Measurements from ENCODE around the gene SEMA4D. TPM values are rescaled to one million over a fixed set of nuclear protein-coding genes. Genes with fewer than 3 reads are reported as not detected.
A peak's percentile ranks its signal among the peaks of the same experiment; 100 is the strongest.

SEMA4D gene
- total and polyA plus RNA-seq, 4 donors, result 30.9 to 124 (median 89.0) TPM

- no peaks in the 10 kb centered on the region for H3K27me3 ChIP-seq (ENCODE audit: control insufficient read depth, insufficient read depth, low read length)
- H3K4me3 ChIP-seq (ENCODE audit: low read depth, low read length), result no peak overlapping the region
- H3K4me1 ChIP-seq (ENCODE audit: control insufficient read depth, insufficient read depth, low read length), result no peaks in the 10 kb centered on the region
- no peak for DNase-seq (ENCODE audit: low read depth in 4 of 6, low spot score in 6 of 6)
- H3K36me3 ChIP-seq (ENCODE audit: control insufficient read depth, insufficient read depth, low read length), result peaks cover 25% of the 10 kb centered on the region
- 100% methylated on average over 2 of the region's 2 CpGs for WGBS (ENCODE audit: insufficient coverage)
- no peaks in the 10 kb centered on the region for H3K9me3 ChIP-seq (ENCODE audit: control insufficient read depth, insufficient read depth, low read length)
- H3K27ac ChIP-seq (ENCODE audit: low read depth, low read length), result no peak overlapping the region
Measured at GRCh38 chr9:89339807-89340206, 158.1 kb downstream of the SEMA4D start.

- Histone ChIP-seq H3K27ac (ENCODE audit: low read depth, low read length) (no peak overlapping the region), H3K36me3 (ENCODE audit: control insufficient read depth, insufficient read depth, low read length) (peaks cover 42% of the 10 kb centered on the region), H3K4me1 (ENCODE audit: control insufficient read depth, insufficient read depth, low read length) (no peaks in the 10 kb centered on the region), H3K9me3 (ENCODE audit: control insufficient read depth, insufficient read depth, low read length) (no peaks in the 10 kb centered on the region), H3K4me3 (ENCODE audit: low read depth, low read length) (no peak overlapping the region), H3K27me3 (ENCODE audit: control insufficient read depth, insufficient read depth, low read length) (no peaks in the 10 kb centered on the region)
- WGBS (ENCODE audit: insufficient coverage), result 94% methylated on average over 7 of the region's 7 CpGs
- DNase-seq (ENCODE audit: low read depth in 4 of 6, low spot score in 6 of 6), result no peak
Measured at GRCh38 chr9:89330513-89330912, 167.4 kb downstream of the SEMA4D start.

- H3K27me3 ChIP-seq (ENCODE audit: control insufficient read depth, insufficient read depth, low read length), result no peaks in the 10 kb centered on the region
- DNase-seq (ENCODE audit: low read depth in 4 of 6, low spot score in 6 of 6), result no peak
- H3K27ac ChIP-seq (ENCODE audit: low read depth, low read length), result no peak overlapping the region
- H3K4me1 ChIP-seq (ENCODE audit: control insufficient read depth, insufficient read depth, low read length), result no peaks in the 10 kb centered on the region
- H3K9me3 ChIP-seq (ENCODE audit: control insufficient read depth, insufficient read depth, low read length), result no peaks in the 10 kb centered on the region
- no peak overlapping the region for H3K4me3 ChIP-seq (ENCODE audit: low read depth, low read length)
- H3K36me3 ChIP-seq (ENCODE audit: control insufficient read depth, insufficient read depth, low read length), result peaks cover 36% of the 10 kb centered on the region
Measured at GRCh38 chr9:89329917-89330316, 168.0 kb downstream of the SEMA4D start.

GRCh38 chr9:89328064-89328463 is 169.8 kb downstream of the SEMA4D start:
- no peaks in the 10 kb centered on the region for H3K4me1 ChIP-seq (ENCODE audit: control insufficient read depth, insufficient read depth, low read length)
- DNase-seq (ENCODE audit: low read depth in 4 of 6, low spot score in 6 of 6), result no peak
- H3K27me3 ChIP-seq (ENCODE audit: control insufficient read depth, insufficient read depth, low read length), result no peaks in the 10 kb centered on the region
- H3K27ac ChIP-seq (ENCODE audit: low read depth, low read length), result no peak overlapping the region
- peaks cover 30% of the 10 kb centered on the region for H3K36me3 ChIP-seq (ENCODE audit: control insufficient read depth, insufficient read depth, low read length)
- 87% methylated on average over 4 of the region's 8 CpGs for WGBS (ENCODE audit: insufficient coverage)
- no peaks in the 10 kb centered on the region for H3K9me3 ChIP-seq (ENCODE audit: control insufficient read depth, insufficient read depth, low read length)
- H3K4me3 ChIP-seq (ENCODE audit: low read depth, low read length), result no peak overlapping the region

- no peaks in the 10 kb centered on the region for H3K9me3 ChIP-seq (ENCODE audit: control insufficient read depth, insufficient read depth, low read length)
- H3K27ac ChIP-seq (ENCODE audit: low read depth, low read length), result no peak overlapping the region
- no peaks in the 10 kb centered on the region for H3K27me3 ChIP-seq (ENCODE audit: control insufficient read depth, insufficient read depth, low read length)
- DNase-seq (ENCODE audit: low read depth in 4 of 6, low spot score in 6 of 6), result no peak
- no peak overlapping the region for H3K4me3 ChIP-seq (ENCODE audit: low read depth, low read length)
- peaks cover 30% of the 10 kb centered on the region for H3K36me3 ChIP-seq (ENCODE audit: control insufficient read depth, insufficient read depth, low read length)
- no peaks in the 10 kb centered on the region for H3K4me1 ChIP-seq (ENCODE audit: control insufficient read depth, insufficient read depth, low read length)
- WGBS (ENCODE audit: insufficient coverage), result no CpG with 5 or more reads among the region's 3 CpGs
Measured at GRCh38 chr9:89325733-89326132, 172.2 kb downstream of the SEMA4D start.

- WGBS (ENCODE audit: insufficient coverage), result 76% methylated on average over 4 of the region's 4 CpGs
- peaks cover 14% of the 10 kb centered on the region for H3K36me3 ChIP-seq (ENCODE audit: control insufficient read depth, insufficient read depth, low read length)
- no peaks in the 10 kb centered on the region for H3K27me3 ChIP-seq (ENCODE audit: control insufficient read depth, insufficient read depth, low read length)
- peaks cover 4% of the 10 kb centered on the region for H3K4me1 ChIP-seq (ENCODE audit: control insufficient read depth, insufficient read depth, low read length)
- H3K27ac ChIP-seq (ENCODE audit: low read depth, low read length), result no peak overlapping the region
- H3K9me3 ChIP-seq (ENCODE audit: control insufficient read depth, insufficient read depth, low read length), result no peaks in the 10 kb centered on the region
- H3K4me3 ChIP-seq (ENCODE audit: low read depth, low read length), result no peak overlapping the region
- no peak for DNase-seq (ENCODE audit: low read depth in 4 of 6, low spot score in 6 of 6)
Measured at GRCh38 chr9:89323390-89323789, 174.5 kb downstream of the SEMA4D start.

GRCh38 chr9:89319015-89319905 is 178.7 kb downstream of the SEMA4D start:
- peaks cover 4% of the 10 kb centered on the region for H3K4me1 ChIP-seq (ENCODE audit: control insufficient read depth, insufficient read depth, low read length)
- no peaks in the 10 kb centered on the region for H3K9me3 ChIP-seq (ENCODE audit: control insufficient read depth, insufficient read depth, low read length)
- peak overlapping the region; percentile 85 for H3K4me3 ChIP-seq (ENCODE audit: low read depth, low read length)
- H3K36me3 ChIP-seq (ENCODE audit: control insufficient read depth, insufficient read depth, low read length), result peaks cover 2% of the 10 kb centered on the region
- peak in 2 of 6 donors; percentile 2 to 15 for DNase-seq (ENCODE audit: low read depth in 4 of 6, low spot score in 6 of 6)
- WGBS (ENCODE audit: insufficient coverage), result 0% methylated on average over 1 of the region's 13 CpGs
- peak overlapping the region; percentile 96 for H3K27ac ChIP-seq (ENCODE audit: low read depth, low read length)
- no peaks in the 10 kb centered on the region for H3K27me3 ChIP-seq (ENCODE audit: control insufficient read depth, insufficient read depth, low read length)

GRCh38 chr9:89318123-89319014 is 179.5 kb downstream of the SEMA4D start, which contains the start of gene SECISBP2:
Gene SECISBP2, plus strand, starts transcription at chr9:89318500. Its CDS starts 77 bp downstream, at chr9:89318577.
- Histone ChIP-seq H3K36me3 (ENCODE audit: control insufficient read depth, insufficient read depth, low read length) (peaks cover 1% of the 10 kb centered on the region), H3K4me3 (ENCODE audit: low read depth, low read length) (peak within 1 kb of the TSS; percentile 85), H3K27ac (ENCODE audit: low read depth, low read length) (peak within 1 kb of the TSS; percentile 96), H3K4me1 (ENCODE audit: control insufficient read depth, insufficient read depth, low read length) (peaks cover 4% of the 10 kb centered on the region), H3K27me3 (ENCODE audit: control insufficient read depth, insufficient read depth, low read length) (no peaks in the 10 kb centered on the region), H3K9me3 (ENCODE audit: control insufficient read depth, insufficient read depth, low read length) (no peaks in the 10 kb centered on the region)
- under 1% methylated on average over 90 of the region's 91 CpGs for WGBS (ENCODE audit: insufficient coverage)
- DNase-seq (ENCODE audit: low read depth in 4 of 6, low spot score in 6 of 6), result peak; percentile 89 to 98 (median 91)

GRCh38 chr9:89317282-89317681 is 180.6 kb downstream of the SEMA4D start:
- 89% methylated on average over 4 of the region's 4 CpGs for WGBS (ENCODE audit: insufficient coverage)
- H3K9me3 ChIP-seq (ENCODE audit: control insufficient read depth, insufficient read depth, low read length), result no peaks in the 10 kb centered on the region

More at GRCh38 chr9:89317282-89317681, 180.6 kb downstream of the SEMA4D start:
- no peak for DNase-seq (ENCODE audit: low read depth in 4 of 6, low spot score in 6 of 6)
- Histone ChIP-seq H3K4me1 (ENCODE audit: control insufficient read depth, insufficient read depth, low read length) (peaks cover 4% of the 10 kb centered on the region), H3K27ac (ENCODE audit: low read depth, low read length) (no peak overlapping the region), H3K36me3 (ENCODE audit: control insufficient read depth, insufficient read depth, low read length) (no peaks in the 10 kb centered on the region), H3K27me3 (ENCODE audit: control insufficient read depth, insufficient read depth, low read length) (no peaks in the 10 kb centered on the region), H3K4me3 (ENCODE audit: low read depth, low read length) (no peak overlapping the region)
